ENCODE measurements around the gene C1orf210.

C1orf210 gene

GRCh38 chr1:43232482-43232881 lies 52.9 kb downstream of the C1orf210 start:
- Histone ChIP-seq H3K79me1 (ENCODE audit: low read depth, low read length) (no peaks in the 10 kb centered on the region), H2BK120ac (ENCODE audit: low read depth, low read length) (no peak overlapping the region), H3K27me3 (ENCODE audit: control insufficient read depth in 3 of 3, insufficient read depth in 3 of 3, low read depth in 1 of 3, low read length in 3 of 3) (peaks cover 0 to 43% (median 0%) of the 10 kb centered on the region in 3 experiments), H3K14ac (ENCODE audit: low read length) (no peak overlapping the region), H2BK5ac (ENCODE audit: low read length) (no peak overlapping the region), H4K91ac (ENCODE audit: low read depth, low read length, poor library complexity) (no peak overlapping the region), H3K4ac (ENCODE audit: low read length) (no peak overlapping the region), H3K9me3 (replicated peaks in 1 of 2; ENCODE audit: control insufficient read depth in 2 of 2, insufficient read depth in 1 of 2, low read depth in 1 of 2, low read length in 2 of 2) (no peaks in the 10 kb centered on the region), H3K4me3 (ENCODE audit: low read length in 2 of 2) (no peak overlapping the region), H3K4me2 (ENCODE audit: insufficient read depth, low read length, poor library complexity, severe bottlenecking) (no peak overlapping the region), H2AFZ (ENCODE audit: low read length) (no peak overlapping the region), H3K9ac (ENCODE audit: low read depth, low read length, poor library complexity) (no peak overlapping the region), H3K27ac (replicated peaks; ENCODE audit: low read length) (no peak overlapping the region), H2AK5ac (ENCODE audit: low read depth, low read length) (no peak overlapping the region), H4K8ac (ENCODE audit: low read depth, low read length) (no peak overlapping the region), H2BK15ac (ENCODE audit: low read length) (no peak overlapping the region), H3K36me3 (replicated peaks in 1 of 2; ENCODE audit: control insufficient read depth in 2 of 2, insufficient read depth in 2 of 2, low read length in 2 of 2) (no peaks in the 10 kb centered on the region), H3K4me1 (ENCODE audit: control insufficient read depth in 2 of 2, insufficient read depth in 1 of 2, low read depth in 1 of 2, low read length in 2 of 2) (peaks cover 4 to 5% of the 10 kb centered on the region in 2 donors), H3K23ac (ENCODE audit: low read depth, low read length, poor library complexity) (no peak overlapping the region), H2BK12ac (ENCODE audit: low read length) (no peak overlapping the region), H3K18ac (ENCODE audit: low read length) (no peak overlapping the region)
- no CpG with 5 or more reads among the region's 4 CpGs for WGBS, 2 donors (ENCODE audit: extremely low coverage in 2 of 2, insufficient read length in 2 of 2, insufficient replicate concordance in 1 of 2)
- DNase-seq (ENCODE audit: low spot score) = no peak

GRCh38 chr1:43232074-43232473 lies 53.3 kb downstream of the C1orf210 start:
- no peak for DNase-seq (ENCODE audit: low spot score)
- WGBS, 2 donors (ENCODE audit: extremely low coverage in 2 of 2, insufficient read length in 2 of 2, insufficient replicate concordance in 1 of 2) = no CpG with 5 or more reads among the region's 4 CpGs
- Histone ChIP-seq H3K27ac (replicated peaks; ENCODE audit: low read length) (no peak overlapping the region), H3K4me2 (ENCODE audit: insufficient read depth, low read length, poor library complexity, severe bottlenecking) (no peak overlapping the region), H3K4me1 (ENCODE audit: control insufficient read depth in 2 of 2, insufficient read depth in 1 of 2, low read depth in 1 of 2, low read length in 2 of 2) (peaks cover 4 to 5% of the 10 kb centered on the region in 2 donors), H3K18ac (ENCODE audit: low read length) (no peak overlapping the region), H4K8ac (ENCODE audit: low read depth, low read length) (no peak overlapping the region), H2BK12ac (ENCODE audit: low read length) (no peak overlapping the region), H3K23ac (ENCODE audit: low read depth, low read length, poor library complexity) (no peak overlapping the region), H2BK120ac (ENCODE audit: low read depth, low read length) (no peak overlapping the region), H3K4me3 (ENCODE audit: low read length in 2 of 2) (no peak overlapping the region), H3K36me3 (replicated peaks in 1 of 2; ENCODE audit: control insufficient read depth in 2 of 2, insufficient read depth in 2 of 2, low read length in 2 of 2) (no peaks in the 10 kb centered on the region), H2AK5ac (ENCODE audit: low read depth, low read length) (no peak overlapping the region), H3K14ac (ENCODE audit: low read length) (no peak overlapping the region), H4K91ac (ENCODE audit: low read depth, low read length, poor library complexity) (no peak overlapping the region), H2BK5ac (ENCODE audit: low read length) (no peak overlapping the region), H3K27me3 (ENCODE audit: control insufficient read depth in 3 of 3, insufficient read depth in 3 of 3, low read depth in 1 of 3, low read length in 3 of 3) (peaks cover 0 to 43% (median 0%) of the 10 kb centered on the region in 3 experiments), H3K4ac (ENCODE audit: low read length) (no peak overlapping the region), H2BK15ac (ENCODE audit: low read length) (no peak overlapping the region), H3K9me3 (replicated peaks in 1 of 2; ENCODE audit: control insufficient read depth in 2 of 2, insufficient read depth in 1 of 2, low read depth in 1 of 2, low read length in 2 of 2) (no peaks in the 10 kb centered on the region), H2AFZ (ENCODE audit: low read length) (no peak overlapping the region), H3K9ac (ENCODE audit: low read depth, low read length, poor library complexity) (no peak overlapping the region), H3K79me1 (ENCODE audit: low read depth, low read length) (no peaks in the 10 kb centered on the region)
